OCI-LY7 (cell line): ENCODE data around the gene MACROH2A1. TPM values are rescaled to one million over a fixed set of nuclear protein-coding genes. Genes with fewer than 3 reads are reported as not detected.

ENCODE experiments used
- BruUV-seq: library from RNA; stranded (reverse); fragments of 400-500 nt; replicated peaks from 2 replicates; lab custom pipeline; 2021; lab: Mats Ljungman, UMichigan
- CTCF ChIA-PET: fragments of 300-600 bp; sonication (Branson Sonifier 250); formaldehyde crosslinking; loops from one replicate; lab custom pipeline; 2022; ENCODE audit warnings: antibody characterized with exemption; ENCODE audit not compliant: unreplicated experiment; lab: Charles Lee
- POLR2A ChIA-PET: fragments of 300-600 bp; sonication (Branson Sonifier 250); formaldehyde crosslinking; loops from one replicate; lab custom pipeline; 2022; ENCODE audit warnings: antibody characterized with exemption; lab: Charles Lee
- DNase-seq: peaks from one replicate; pipeline ENCODE4 v3.0.0-alpha.2; 2015; ENCODE audit warnings: low spot score
- H2AFZ ChIP-seq: fragments of 200-600 bp; sonication (generic), shearing (Covaris generic); 2 replicates; pipeline ENCODE4 v1.6.1; 2014; ENCODE audit warnings: mild to moderate bottlenecking, antibody characterized with exemption, low read length, moderate library complexity
- H3K27ac ChIP-seq: fragments of 200-600 bp; sonication (generic); 2 replicates; pipeline ENCODE4 v1.5.1; 2014; ENCODE audit warnings: mixed run types, low read depth, mild to moderate bottlenecking, moderate library complexity, low read length, inconsistent platforms; ENCODE audit not compliant: poor library complexity, severe bottlenecking
- H3K36me3 ChIP-seq: fragments of 200-600 bp; sonication (generic); 2 replicates; pipeline ENCODE4 v1.6.1; 2014; ENCODE audit warnings: mild to moderate bottlenecking, antibody characterized with exemption, low read length, moderate library complexity, mixed read lengths; ENCODE audit not compliant: insufficient read depth
- H3K4me1 ChIP-seq: fragments of 200-600 bp; sonication (generic); 2 replicates; pipeline ENCODE4 v1.5.1; 2014; ENCODE audit warnings: mild to moderate bottlenecking, low read length; ENCODE audit not compliant: insufficient read depth, poor library complexity, severe bottlenecking
- H3K4me2 ChIP-seq: fragments of 200-600 bp; sonication (generic); 2 replicates; pipeline ENCODE4 v1.6.1; 2014; ENCODE audit warnings: mild to moderate bottlenecking, low read length
- H3K4me3 ChIP-seq: fragments of 200-600 bp; sonication (generic); 2 replicates; pipeline ENCODE4 v1.5.1; 2014; ENCODE audit warnings: mild to moderate bottlenecking, low read depth, low read length; ENCODE audit not compliant: poor library complexity, severe bottlenecking
- H3K79me2 ChIP-seq: fragments of 200-600 bp; sonication (generic); 2 replicates; pipeline ENCODE4 v1.6.1; 2016; ENCODE audit warnings: low read depth, mild to moderate bottlenecking, low read length, moderate library complexity, mixed read lengths; ENCODE audit not compliant: insufficient read depth
- H3K9me2 ChIP-seq: fragments of 200-600 bp; sonication (generic); 2 replicates; pipeline ENCODE4 v1.6.1; 2016; ENCODE audit warnings: mild to moderate bottlenecking, low read length, mixed read lengths; ENCODE audit not compliant: insufficient read depth
- H3K9me3 ChIP-seq: fragments of 200-600 bp; sonication (generic); 2 replicates; pipeline ENCODE4 v1.6.1; 2014; ENCODE audit warnings: mild to moderate bottlenecking, mixed run types, low read length, mixed read lengths
- H4K20me1 ChIP-seq: fragments of 200-600 bp; sonication (generic); 2 replicates; pipeline ENCODE4 v1.6.1; 2014; ENCODE audit warnings: mild to moderate bottlenecking, antibody characterized with exemption, low read length, moderate library complexity, mixed read lengths; ENCODE audit not compliant: insufficient read depth
- EZH2phosphoT487 ChIP-seq: fragments of 200-600 bp; sonication (generic); IDR thresholded peaks from 2 replicates; pipeline ENCODE4 v1.6.1; 2018; ENCODE audit warnings: low read depth, borderline replicate concordance, mild to moderate bottlenecking, mixed run types, antibody characterized with exemption, low read length, moderate library complexity, mixed read lengths
- intact Hi-C: fragments of 100-400 bp; cut with micrococcal nuclease; formaldehyde crosslinking; loops from one replicate; pipeline ENCODE4 v1.10.0; 2022; ENCODE audit not compliant: unreplicated experiment
- total RNA-seq, 2 experiments: library from RNA; depleted of rRNA in 1 of 2; stranded (reverse); fragments of >200 nt in 1 of 2; shearing (Covaris generic) in 1 of 2; gene quantifications; 2 replicates each; pipeline ENCODE4 v1.2.3, GENCODE V29; 2014 to 2022
- TF ChIP-seq, protein P1 (sequence below): fragments of 200-600 bp; sonication (generic); conservative IDR thresholded peaks from 2 replicates; pipeline ENCODE4 v1.5.1; 2014; ENCODE audit warnings: mild to moderate bottlenecking, antibody characterized with exemption, low read length, moderate library complexity, mixed read lengths

MACROH2A1 gene
- total RNA-seq, 2 experiments from 2014 or later = 271 to 356 TPM

DNA sequence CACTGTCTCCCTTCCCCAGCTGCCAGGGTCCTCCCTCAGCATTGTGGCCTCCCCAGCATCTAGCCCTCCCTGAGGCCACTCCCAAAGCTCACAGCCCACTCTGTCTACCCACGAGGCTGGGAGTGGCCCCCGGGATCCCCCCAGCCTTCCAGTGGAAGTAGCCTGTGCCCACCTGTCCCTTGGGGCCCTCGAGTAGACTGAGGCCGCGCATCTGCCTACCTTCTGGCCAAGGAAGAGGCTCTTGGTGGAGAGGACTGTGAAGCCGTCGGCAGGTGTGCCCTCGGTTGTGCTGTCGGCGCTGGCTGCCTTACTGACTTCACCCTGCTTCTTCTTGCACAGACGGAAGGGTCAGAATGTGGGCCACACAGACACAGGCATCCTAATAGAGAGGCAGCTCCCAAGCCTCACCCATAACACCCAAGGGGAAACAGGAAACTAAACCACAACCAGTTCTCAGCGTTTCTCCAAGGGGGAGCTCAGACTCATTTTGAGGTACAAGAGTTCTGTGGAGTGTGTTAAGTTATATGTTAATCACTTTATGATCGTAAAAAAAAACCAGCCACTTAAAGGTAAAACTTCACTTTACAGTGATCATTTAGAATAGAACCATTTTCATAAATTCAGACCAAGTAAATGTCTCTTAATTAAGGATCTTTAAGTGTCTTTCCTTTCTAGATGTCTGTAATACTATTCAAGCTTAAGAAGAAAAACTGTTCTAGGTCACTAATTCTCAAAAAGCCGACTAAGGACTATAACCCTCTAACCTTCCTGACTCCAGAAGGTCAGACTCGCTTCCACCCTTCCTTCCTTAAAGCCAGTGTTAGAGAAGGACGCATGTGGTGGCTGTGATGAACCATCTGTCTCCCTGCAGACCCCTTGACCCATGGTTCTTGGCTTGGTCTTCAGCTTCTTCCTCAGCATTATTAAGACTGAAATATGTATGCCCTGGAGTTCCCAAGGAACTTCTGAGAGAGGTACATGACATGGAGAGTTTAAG, 38.5 kb downstream of the MACROH2A1 start:
- ChIA-PET POLR2A (no interaction called here), CTCF (no interaction called here)
- no peak for TF ChIP-seq EZH2phosphoT487
- TF ChIP-seq, protein P1, sequence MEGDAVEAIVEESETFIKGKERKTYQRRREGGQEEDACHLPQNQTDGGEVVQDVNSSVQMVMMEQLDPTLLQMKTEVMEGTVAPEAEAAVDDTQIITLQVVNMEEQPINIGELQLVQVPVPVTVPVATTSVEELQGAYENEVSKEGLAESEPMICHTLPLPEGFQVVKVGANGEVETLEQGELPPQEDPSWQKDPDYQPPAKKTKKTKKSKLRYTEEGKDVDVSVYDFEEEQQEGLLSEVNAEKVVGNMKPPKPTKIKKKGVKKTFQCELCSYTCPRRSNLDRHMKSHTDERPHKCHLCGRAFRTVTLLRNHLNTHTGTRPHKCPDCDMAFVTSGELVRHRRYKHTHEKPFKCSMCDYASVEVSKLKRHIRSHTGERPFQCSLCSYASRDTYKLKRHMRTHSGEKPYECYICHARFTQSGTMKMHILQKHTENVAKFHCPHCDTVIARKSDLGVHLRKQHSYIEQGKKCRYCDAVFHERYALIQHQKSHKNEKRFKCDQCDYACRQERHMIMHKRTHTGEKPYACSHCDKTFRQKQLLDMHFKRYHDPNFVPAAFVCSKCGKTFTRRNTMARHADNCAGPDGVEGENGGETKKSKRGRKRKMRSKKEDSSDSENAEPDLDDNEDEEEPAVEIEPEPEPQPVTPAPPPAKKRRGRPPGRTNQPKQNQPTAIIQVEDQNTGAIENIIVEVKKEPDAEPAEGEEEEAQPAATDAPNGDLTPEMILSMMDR = no peak
- BruUV-seq = no TSS peak
- H4K20me1 ChIP-seq = no peaks in the 10 kb centered on the region
- 0 out of 2 replicates have a peak, but pooled peaks cover 6% of the 10 kb centered on the region for H3K79me2 ChIP-seq
- no peak overlapping the region for H2AFZ ChIP-seq
- H3K4me2 ChIP-seq = no peak overlapping the region
- DNase-seq = no peak
- intact Hi-C loops = no loop called here
- no peak overlapping the region for H3K4me3 ChIP-seq
- H3K4me1 ChIP-seq = no peaks in the 10 kb centered on the region
- H3K9me3 ChIP-seq = no peaks in the 10 kb centered on the region
- H3K9me2 ChIP-seq = no peaks in the 10 kb centered on the region
- peaks cover 95% of the 10 kb centered on the region for H3K36me3 ChIP-seq
- no peak overlapping the region for H3K27ac ChIP-seq

DNA sequence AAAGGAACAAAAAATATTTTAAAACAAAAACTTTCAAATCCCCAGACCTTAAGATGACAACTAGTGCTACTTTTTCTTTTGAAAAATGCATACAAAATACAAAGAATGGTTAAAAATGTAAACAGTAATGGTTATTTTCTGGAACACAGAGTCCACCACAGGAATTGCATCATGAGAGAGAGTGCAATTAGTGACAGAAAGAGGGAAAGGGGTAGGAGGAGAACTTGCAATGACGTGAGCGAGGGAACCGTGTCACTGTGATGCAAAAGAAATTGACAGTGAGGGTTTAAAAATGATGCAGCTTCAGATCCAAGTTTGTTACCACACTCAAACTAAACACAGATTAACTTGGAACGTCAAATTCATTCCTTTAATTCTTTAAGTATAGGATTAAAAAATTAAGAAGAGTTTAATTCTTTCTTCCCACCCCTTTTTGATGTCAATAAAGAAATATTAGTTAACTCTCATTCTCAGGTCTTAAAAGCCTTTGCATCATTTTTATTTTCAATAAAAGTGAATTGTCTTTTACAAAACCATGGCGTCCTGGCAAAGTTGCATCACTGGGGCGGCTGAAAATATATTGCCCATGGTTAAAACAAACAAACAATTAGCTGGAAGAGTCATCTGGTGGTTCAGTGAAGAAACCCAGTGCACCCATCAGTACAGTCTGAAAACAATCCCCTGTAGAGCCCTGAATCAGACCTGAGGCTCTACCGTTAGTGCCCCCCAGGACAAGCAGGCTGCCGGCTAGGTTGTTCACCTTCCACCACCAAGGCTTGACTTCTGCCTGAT, 39.5 kb downstream of the MACROH2A1 start:
- BruUV-seq = no TSS peak
- Histone ChIP-seq H3K79me2 (0 out of 2 replicates have a peak, but pooled peaks cover 6% of the 10 kb centered on the region), H4K20me1 (no peaks in the 10 kb centered on the region), H3K27ac (no peak overlapping the region), H3K9me3 (no peaks in the 10 kb centered on the region), H3K4me1 (no peaks in the 10 kb centered on the region), H2AFZ (no peak overlapping the region), H3K4me3 (no peak overlapping the region), H3K4me2 (no peak overlapping the region), H3K36me3 (peaks cover 95% of the 10 kb centered on the region), H3K9me2 (no peaks in the 10 kb centered on the region)
- ChIA-PET POLR2A (no interaction called here), CTCF (no interaction called here)
- intact Hi-C loops = no loop called here
- DNase-seq = no peak
- TF ChIP-seq, protein P1 = no peak
- no peak for TF ChIP-seq EZH2phosphoT487
